GM12891 (cell line): ENCODE results near the gene HNRNPLL.

Experiments
- PAX5 ChIP-seq: IDR thresholded peaks from 2 replicates; pipeline ENCODE4 v1.6.1; 2011; ENCODE audit warnings: low read length, moderate library complexity, mild to moderate bottlenecking; ENCODE audit not compliant: insufficient read depth, severe bottlenecking
- POLR2A ChIP-seq: IDR thresholded peaks from 2 replicates; pipeline ENCODE4 v1.6.1; 2011; ENCODE audit warnings: low read depth, low read length, control low read depth
- POLR2AphosphoS5 ChIP-seq: IDR thresholded peaks from 2 replicates; pipeline ENCODE4 v1.6.1; 2011; ENCODE audit warnings: low read depth, low read length, control low read depth
- POU2F2 ChIP-seq: IDR thresholded peaks from 2 replicates; pipeline ENCODE4 v1.6.1; 2011; ENCODE audit warnings: low read depth, mild to moderate bottlenecking, control low read depth, low read length, moderate library complexity
- SPI1 ChIP-seq: IDR thresholded peaks from 2 replicates; pipeline ENCODE4 v1.6.1; 2011; ENCODE audit warnings: low read depth, low read length, control low read depth
- TAF1 ChIP-seq: IDR thresholded peaks from 2 replicates; pipeline ENCODE4 v1.6.1; 2011; ENCODE audit warnings: low read depth, low read length, control low read depth

DNA sequence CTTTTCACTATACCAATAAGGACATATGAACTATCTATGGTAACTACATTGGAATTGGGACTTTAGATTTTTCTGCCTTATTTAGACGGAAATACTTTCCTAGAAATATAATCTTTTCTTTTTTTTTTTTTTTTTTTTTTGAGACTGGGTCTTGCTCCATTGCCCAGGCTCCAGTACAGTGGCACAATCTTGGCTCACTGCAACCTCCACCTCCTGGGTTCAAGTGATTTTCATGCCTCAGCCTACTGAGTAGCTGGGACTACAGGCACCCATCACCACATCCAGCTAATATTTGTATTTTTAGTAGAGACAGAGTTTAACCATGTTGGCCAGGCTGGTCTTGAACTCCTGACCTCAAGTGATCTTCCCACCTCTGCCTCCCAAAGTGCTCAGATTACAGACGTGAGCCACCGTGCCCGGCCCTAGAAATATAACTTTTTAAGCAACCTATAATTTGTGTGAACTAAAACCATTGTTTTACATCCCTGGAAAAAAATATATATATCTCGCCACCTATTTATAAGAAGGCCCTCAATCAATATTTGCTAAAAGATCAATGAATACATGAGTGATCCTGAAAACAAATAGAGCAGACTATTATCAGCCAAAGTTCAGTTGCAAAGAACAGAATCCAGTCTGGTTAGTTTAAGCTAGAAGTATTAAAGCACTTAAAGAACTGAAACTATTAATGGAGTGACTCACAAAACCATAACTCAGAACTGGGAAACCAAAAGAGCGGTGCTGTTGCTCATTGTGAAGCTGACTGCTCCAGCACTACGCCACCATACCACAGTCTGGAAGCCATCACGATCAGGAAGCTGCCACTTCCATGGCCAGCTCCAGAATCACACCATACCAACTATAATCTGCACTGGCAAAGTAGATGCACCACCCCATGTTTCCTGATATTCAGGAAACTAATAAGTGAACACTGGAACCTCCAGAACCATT, 8.4 kb upstream of the HNRNPLL start:
- TF ChIP-seq POLR2A (no peak), TAF1 (no peak), POLR2AphosphoS5 (0 out of 2 replicates have a peak, but pooled peaks have one; percentile 44), SPI1 (peak; percentile 85), PAX5 (peak; percentile 65), POU2F2 (0 out of 2 replicates have a peak, but pooled peaks have one; percentile 47)
